Urothelium cell line (cell line): ENCODE measurements around the gene PRKN.

Experiments
- DNase-seq: peaks from one replicate; pipeline ENCODE4 v3.0.0; 2011; ENCODE audit warnings: low spot score, mixed read lengths
- FAIRE-seq: peaks from 2 replicates; lab custom pipeline; 2011; peaks lifted over from hg19 to GRCh38; lab: Jason Lieb, UNC

Gene PRKN

DNA sequence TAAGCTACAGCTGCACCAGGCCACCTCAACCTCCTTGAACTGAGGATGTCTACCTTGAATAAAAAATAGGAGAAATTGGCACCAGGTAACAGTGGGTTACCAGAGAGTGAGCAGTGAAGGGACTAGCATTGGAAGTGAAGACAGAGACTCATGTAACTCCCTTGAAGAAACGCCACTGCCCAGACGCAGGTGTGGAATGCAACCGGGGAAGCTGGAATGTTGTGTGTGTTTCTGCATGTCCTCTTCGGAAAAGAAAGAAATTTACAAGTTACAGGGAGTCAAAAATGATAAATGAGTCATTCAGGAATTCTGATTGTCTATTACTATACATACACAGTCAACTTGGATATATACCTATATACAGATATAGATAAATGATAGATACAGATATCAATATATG, 939.0 kb downstream of the PRKN start:
- FAIRE-seq = no peak
- DNase-seq = no peak

DNA sequence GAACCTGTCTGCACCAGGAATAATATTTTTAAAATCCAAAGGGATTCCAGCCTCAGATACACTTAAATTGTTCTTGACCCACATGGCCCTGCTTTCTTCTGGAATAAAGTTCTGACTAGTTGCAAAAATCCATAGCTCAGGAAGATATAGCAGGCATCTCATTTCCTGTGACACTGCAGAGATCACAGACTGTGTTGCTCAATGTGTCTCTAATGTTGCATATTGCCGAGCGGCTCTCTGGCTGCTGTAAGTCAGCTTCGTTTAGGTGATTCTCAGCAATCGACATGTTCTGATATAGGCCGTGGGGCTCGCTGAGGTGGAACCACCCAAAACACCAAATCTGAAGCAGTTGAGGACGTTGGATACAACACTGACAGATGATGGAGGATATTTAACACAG, 955.4 kb downstream of the PRKN start:
- no peak for FAIRE-seq
- no peak for DNase-seq

DNA sequence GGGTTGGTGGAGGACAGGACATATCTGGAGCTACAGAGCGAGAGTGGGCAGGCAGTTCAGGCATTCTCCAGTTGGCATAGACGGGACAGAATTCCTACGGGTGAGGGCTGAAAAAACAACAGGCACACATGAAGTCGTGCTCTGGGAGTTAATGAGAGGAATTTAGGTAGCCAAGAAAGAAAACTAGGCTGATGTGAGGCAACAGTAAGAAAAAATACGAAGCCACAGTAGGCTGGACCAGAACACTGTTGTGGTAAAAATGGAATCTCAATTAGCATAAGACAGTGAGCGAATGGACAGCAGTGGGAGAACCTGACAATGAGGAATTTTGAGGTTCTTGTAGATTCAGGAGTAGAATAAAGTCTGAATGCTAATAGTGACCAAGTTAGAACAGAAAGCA, 965.6 kb downstream of the PRKN start:
- no peak for FAIRE-seq
- no peak for DNase-seq

DNA sequence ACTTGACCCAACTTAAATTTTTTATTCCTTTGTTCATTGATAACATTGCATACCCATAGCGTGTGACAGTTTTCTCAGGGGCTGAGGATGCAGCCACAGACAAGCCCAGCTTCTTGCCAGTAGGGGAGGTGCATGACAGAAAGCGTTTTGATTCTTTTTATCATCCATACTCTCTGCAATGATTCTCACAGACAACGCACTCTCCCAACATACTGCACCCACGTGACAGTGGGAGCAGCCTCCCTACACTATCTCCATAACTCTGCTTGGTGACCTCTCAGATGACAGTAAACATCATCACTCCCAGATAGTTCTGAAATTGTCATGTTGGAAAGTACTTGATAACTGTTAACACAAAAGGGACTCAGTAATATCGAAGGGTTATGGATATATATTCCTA, 972.5 kb downstream of the PRKN start:
- FAIRE-seq (no peak), DNase-seq (no peak)

DNA sequence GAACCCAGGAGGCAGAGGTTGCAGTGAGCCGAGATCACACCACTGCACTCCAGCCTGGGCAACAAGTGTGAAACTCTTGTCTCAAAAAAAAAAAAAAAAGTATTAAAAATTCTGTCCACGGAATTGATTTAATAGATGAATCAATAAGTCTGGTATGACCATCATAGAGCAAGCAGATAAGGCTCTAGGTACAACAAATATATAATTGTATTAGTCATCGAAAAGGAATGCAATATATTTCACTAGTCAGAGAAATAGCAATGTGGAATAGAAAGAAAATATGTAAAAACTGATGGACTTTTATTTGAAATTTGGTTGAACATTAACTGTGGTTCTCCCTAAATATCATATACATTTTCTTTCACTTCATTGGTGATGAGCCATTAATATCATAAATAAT, 976.9 kb downstream of the PRKN start:
- FAIRE-seq (no peak), DNase-seq (peak; percentile 19)

DNA sequence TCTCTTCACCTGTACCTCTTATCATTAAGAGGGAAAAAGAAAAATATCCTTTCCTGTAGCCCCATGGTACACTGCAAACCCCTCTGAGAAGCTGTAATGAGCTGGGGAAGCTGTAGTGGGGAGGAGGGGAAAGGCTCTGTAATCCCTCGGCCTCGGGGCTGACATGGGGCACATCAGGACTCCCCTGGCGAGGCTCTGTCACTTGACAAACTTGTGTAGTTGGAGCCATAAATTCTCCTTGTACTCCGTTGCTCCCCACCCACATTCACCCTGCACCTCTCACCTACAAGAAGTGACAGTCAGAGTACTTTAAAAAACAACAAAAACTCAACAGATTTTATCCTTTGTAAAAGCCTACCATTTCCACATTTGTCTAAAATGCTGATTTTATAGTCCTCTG, 978.0 kb downstream of the PRKN start:
- no peak for DNase-seq
- no peak for FAIRE-seq

DNA sequence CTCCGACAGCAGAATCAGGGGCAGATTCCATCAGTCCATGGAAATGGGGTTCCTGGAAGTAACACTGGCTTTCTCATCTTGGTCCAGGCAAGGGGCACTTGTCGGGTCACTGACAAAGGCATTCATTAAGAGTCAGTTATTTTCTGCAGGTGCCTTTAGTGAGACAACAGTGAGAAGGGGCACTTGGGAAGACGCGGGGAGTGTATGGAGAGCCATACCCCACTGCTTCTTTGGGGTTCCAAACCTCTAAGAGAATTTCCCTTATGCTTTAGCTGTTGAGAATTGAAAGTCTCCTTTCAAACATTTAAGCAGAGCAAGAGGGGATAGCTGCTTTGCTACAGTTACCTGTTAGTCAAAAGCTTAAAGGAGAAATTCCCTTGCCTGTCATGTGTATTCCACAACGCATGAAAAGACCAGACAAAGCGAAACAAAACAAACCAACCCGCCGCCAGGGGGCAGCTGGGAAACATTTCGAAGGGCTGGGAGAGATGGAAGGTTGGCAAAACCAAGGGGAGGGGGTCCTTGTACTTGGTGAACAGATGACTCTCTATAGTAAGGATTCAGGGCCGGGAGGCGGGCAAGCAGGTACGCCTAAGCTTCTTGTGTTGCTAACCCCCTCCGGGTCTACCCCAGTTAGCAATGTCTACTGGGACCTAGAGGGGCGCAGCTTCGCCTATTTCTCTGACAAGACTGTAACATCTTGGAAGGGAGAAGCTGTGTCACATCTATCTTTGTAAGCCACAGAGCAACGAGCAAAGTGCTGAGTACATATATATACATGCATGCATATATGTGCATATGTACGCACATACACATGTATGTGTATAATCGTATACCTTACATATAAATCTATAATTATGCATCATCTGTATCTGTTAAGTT, 978.8 kb downstream of the PRKN start:
- peak; percentile 53 for DNase-seq

DNA sequence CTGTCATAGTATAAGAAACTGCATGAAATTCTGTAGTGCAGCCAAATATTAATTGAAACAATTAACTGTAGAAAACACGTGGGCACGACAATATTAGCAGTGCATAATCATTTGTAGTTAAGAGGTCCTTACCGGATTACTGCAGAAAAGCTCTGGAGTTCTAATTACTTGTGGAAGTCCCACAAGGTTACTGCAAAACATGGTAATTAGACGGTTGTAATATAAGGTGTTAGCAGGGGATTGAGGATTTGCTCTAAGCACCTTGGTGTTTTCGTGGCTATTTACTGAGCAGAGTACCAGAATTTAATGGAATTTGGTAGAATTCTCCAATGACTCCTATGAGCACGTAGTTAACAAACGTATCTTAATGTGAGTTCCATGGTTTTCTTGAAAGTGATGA, 980.1 kb downstream of the PRKN start:
- FAIRE-seq (no peak), DNase-seq (no peak)

More for the DNA sequence above, 978.8 kb downstream of the PRKN start:
- no peak for FAIRE-seq

DNA sequence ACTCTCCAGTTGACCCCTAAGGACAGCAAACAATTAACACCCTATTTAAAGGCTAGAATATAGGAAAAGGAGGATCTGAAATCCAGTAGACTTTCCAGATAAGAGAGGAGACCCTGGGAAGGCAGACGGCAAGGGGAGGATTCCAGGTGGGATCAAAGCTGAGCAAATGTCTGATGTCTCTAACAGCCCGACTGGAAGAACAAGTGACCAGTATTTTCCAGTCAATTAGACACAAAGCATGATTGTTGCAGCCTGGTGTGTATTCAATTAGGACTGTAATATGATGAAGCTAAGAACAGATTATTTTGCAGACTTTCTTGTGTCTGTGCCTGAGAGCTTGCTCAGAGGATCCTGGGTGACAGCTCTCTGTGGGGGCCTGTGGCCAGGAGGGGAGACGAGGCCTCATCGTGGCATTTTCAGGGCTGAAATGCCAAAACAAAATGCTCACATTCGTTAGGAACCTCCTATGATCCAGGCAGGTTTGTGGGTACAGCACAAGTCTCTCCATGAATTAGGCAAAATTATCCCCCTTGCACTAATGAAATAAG, 981.9 kb downstream of the PRKN start:
- no peak for FAIRE-seq
- no peak for DNase-seq

DNA sequence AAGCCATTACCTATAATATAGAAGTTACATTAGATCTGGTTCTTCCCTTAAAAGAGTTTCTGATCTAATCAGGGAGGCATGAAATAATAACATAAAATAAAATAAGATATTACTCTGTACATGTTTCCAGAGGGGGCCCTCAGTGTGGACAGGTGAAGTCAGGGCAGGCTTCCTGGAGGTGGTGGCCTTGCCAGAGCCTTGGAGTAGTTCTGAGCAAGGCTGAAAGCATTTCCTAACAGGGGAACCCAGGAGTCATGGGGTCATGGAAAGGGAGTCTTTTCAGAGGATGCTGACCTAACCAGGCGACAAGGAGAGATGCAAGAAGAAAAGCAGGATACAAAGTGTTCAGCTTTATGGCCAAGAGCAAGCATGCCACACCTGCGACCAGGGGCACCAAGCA, 982.4 kb downstream of the PRKN start:
- FAIRE-seq (no peak), DNase-seq (no peak)

DNA sequence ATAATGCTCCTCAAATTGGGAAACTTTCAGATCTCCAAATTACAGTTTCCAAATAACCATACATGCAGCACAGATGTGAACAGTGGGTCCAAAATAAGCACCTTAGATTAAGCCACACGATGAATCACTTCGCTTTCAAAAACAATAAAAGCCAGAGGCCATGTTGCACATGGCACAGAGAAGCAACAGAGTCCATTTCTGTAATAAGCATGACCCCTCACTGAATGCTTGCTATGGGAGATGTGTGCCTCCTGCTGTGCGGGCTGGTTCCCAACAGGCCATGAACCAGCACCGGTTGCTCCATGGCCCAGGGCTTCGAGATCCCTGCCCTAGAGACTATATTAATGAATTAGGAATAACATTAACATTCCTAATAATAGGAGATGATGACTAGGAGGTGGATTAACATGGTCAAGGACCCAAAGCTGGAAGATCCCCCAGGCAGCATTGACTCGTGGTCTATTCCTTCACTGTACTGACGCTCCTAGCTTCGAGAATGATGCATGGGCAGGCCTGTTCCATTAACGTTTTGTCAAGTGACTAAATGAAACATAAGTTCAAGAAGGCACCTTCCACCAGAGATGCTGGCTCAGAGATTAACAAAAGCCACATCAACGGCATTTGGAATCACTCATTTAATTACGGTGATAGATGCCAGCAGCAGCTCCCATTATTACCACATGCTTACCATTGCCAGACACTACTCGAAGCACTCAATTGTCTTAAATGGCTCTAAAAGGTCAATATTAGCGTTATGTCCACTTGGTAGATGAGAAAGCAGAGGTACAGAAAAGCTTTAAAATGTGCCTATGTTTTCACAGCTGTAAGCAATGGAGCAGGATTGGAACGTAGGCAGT, 983.1 kb downstream of the PRKN start:
- FAIRE-seq (no peak), DNase-seq (no peak)

DNA sequence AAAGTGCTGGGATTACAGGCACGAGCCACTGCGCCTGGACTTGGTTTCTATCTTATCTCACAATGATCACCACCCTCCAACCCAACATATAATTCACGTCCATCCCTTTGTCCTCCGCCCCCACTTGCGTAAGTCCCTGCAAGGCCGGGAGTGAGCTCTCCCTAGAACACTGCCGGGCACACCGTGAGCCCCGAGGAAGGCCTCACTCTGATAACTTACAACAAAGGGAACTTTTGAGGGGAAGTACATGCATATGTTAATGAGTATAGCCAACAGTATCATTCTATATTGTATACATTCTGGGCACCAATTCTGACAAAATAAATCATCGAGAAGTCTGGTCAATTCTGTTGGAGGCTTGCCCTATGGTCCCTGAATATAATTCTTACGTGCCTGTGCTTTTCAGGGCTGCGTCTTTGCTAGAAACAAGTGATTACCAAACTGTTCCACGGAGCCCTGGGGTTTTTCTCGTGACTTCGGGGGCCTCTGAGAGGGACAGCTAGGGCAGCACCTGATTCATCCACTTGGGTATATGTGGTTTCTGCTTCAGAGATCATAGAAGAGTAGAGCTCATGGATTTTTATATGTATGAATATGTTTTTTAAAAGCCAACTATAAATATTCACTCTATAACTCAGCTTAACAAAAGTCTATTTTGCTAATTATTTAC, 983.9 kb downstream of the PRKN start:
- FAIRE-seq = no peak
- DNase-seq = no peak

DNA sequence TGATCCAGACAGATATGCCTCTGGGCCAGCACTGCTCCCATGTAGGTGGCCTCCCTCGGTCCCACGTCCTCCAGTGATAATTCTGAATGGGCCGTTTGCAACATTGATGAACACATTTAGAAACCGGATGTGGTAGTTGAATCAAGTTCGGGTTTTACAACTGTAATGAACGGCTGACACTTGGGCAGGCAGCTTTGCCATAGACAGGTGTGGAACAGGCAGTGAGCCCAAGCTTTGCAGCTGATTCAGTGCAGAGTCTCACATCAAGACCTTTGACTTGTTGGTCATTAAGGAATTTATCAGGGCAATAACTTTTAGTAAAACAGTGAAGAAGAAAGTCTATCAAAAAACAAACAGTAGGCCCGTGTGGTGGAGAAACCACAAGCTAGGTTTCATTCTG, 987.1 kb downstream of the PRKN start:
- DNase-seq (no peak), FAIRE-seq (no peak)

DNA sequence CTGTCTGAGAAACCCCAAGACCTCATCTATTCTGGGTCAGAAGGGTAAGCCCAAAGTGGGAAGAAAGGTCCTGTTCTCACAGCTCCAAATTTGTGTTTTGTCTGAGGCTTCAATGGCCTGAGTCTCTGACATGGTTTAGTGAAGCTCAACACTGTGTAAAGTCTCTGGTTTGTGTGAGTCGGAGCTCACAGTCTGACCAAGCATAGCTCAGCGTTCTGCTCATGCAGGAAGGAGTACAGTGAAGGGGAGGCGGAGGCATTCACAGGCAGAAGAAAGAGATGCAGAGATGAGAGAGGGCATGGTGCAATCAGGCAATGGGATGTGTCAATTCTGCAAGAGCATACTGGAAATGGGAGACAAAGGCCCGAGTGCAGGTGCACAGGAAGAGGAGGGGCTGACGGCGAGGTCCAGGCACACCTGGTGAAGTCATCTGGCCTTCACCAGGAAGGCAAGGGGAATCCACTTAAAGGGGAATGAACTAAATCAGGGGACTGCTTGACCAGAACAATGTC, 990.7 kb downstream of the PRKN start:
- FAIRE-seq = no peak
- DNase-seq = no peak

DNA sequence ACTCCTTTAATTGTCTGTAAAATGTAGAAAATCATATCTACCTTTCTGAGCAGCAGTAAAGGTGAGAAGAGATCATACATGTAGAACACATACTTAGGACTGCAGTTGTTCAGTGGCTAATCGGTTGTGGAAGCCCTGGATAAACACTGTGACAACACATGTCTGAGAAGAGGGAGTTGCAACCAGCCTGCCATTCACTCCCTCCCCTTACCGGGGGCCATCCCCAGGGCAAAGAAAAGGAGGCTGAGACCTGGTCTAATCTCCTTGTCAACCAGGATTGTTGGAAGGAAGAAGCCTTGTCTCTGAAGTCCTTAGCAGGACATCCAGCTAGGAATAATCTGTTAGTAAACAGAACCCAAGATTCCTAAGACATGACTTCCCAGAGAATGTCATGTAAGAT, 991.2 kb downstream of the PRKN start:
- FAIRE-seq (no peak), DNase-seq (no peak)

DNA sequence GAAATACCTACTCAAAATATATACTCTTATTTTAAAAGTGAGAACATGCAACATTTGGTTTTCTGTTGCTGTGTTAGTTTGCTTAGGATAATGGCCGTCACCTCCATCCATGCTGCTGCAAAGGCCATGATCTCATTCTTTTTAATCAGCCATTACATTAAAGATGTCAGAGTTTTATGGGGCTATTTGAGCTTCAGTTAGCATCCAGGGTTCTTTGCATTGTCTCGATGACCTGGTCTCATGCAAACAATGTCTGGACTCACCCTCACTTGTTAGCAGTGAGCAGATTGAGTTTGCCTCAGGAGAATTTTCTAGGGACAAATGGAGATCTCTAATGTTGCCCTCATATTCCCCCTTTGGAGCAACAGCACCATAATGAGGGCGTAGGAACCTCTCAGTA, 995.0 kb downstream of the PRKN start:
- DNase-seq = no peak
- FAIRE-seq = no peak

DNA sequence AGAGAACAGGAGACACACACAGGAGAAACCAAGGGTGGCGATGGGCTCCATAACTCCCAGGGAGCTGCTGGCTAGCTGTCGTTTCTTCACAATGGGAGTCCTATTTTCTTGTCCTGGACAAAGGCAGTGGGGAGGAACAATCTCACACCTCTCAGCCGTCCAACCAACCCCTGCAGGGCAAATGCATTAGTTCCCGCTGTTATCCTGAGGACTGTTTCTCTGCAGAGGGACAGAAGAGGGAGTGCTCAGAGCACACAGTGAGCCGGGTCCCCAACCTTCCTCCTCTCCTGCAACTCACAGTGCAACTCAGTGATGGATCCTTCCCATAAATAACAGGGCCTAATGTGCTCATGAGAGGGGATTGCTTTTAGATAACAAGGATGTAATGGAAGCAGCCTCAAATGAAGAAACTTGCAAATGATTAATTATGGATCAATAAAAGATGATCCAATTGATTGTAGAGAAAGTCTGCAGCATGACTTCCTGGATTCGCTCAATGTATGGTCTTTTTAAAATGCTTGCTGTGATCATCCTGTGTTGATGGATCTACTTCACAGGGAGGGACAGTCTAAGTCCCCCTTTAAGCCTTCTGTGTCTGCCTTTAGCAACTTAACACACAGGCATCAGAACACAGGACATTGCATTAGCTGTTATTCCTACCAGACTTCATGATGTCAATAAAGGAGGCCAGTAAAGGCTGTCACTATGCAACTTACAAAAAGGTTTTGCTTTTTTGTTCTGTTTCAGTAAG, 1000.3 kb downstream of the PRKN start:
- FAIRE-seq (no peak), DNase-seq (no peak)

DNA sequence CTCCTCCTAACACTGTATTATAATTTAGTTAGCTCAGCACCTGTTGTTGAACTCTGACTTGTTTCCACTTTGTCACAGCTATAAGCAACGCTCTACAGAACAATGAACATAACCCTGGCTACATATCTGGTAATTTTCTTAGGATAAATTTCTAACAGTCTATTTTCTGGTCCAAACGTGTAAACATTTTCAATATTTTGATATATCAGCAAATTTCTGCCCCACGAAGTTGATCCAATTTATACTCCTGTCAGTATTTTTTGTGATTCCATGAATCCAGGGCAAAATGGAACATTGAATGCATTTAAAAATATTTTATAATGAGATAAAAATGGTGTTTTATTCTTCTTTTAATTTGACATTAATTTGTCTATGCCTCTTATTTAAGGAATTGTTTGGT, 1005.2 kb downstream of the PRKN start:
- FAIRE-seq = no peak
- no peak for DNase-seq

DNA sequence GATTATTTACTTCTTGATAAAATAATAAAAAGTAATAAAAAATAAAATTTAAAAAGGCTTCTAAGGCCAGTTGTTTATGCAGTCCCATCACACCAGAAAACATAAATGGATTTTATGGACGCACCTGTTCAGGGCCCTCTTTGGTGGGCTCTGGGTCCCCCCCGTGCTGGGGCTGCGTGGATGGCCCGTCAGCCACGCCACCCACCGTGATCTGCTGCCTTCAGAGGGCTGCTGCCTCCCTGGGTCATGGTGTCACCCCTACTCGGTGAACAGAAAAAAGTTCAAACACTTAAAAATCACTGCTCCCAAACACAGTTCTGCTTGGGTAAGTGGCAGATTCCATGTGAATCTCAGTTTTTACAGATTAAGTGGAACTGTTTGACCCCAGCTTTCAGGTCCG, 1006.1 kb downstream of the PRKN start:
- no peak for FAIRE-seq

DNA sequence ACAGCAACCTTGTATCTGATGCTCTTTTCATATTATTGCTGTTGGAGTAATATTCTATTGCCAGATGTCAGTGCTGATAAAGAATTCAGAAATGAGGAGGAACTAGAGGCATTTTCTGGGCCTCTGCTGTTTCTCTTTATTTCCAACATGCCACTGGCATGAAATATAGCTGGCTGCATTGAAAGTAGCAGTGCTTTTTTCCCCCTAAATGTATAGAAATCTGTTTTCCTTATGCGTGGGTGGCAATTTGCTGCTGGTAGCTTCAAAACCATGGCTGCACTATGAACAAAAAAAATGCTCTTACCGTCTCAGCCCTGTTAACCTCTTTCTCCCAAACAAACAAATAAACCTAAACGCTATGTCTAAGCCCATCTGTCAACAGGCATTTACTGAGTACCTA, 1011.4 kb downstream of the PRKN start:
- FAIRE-seq (no peak), DNase-seq (no peak)

More for the DNA sequence above, 1006.1 kb downstream of the PRKN start:
- no peak for DNase-seq
